OCI-LY7 (cell line): ENCODE data around the gene SOS1. TPM values are rescaled to one million over a fixed set of nuclear protein-coding genes. Genes with fewer than 3 reads are reported as not detected.
A peak's percentile ranks its signal among the peaks of the same experiment; 100 is the strongest.

ENCODE experiments used
- BruUV-seq: library from RNA; stranded (reverse); fragments of 400-500 nt; replicated peaks from 2 replicates; lab custom pipeline; 2021; lab: Mats Ljungman, UMichigan
- CTCF ChIA-PET: fragments of 300-600 bp; sonication (Branson Sonifier 250); formaldehyde crosslinking; loops from one replicate; lab custom pipeline; 2022; ENCODE audit warnings: antibody characterized with exemption; ENCODE audit not compliant: unreplicated experiment; lab: Charles Lee
- POLR2A ChIA-PET: fragments of 300-600 bp; sonication (Branson Sonifier 250); formaldehyde crosslinking; loops from one replicate; lab custom pipeline; 2022; ENCODE audit warnings: antibody characterized with exemption; lab: Charles Lee
- DNase-seq: peaks from one replicate; pipeline ENCODE4 v3.0.0-alpha.2; 2015; ENCODE audit warnings: low spot score
- H2AFZ ChIP-seq: fragments of 200-600 bp; sonication (generic), shearing (Covaris generic); 2 replicates; pipeline ENCODE4 v1.6.1; 2014; ENCODE audit warnings: mild to moderate bottlenecking, antibody characterized with exemption, low read length, moderate library complexity
- H3K27ac ChIP-seq: fragments of 200-600 bp; sonication (generic); 2 replicates; pipeline ENCODE4 v1.5.1; 2014; ENCODE audit warnings: mixed run types, low read depth, mild to moderate bottlenecking, moderate library complexity, low read length, inconsistent platforms; ENCODE audit not compliant: poor library complexity, severe bottlenecking
- H3K36me3 ChIP-seq: fragments of 200-600 bp; sonication (generic); 2 replicates; pipeline ENCODE4 v1.6.1; 2014; ENCODE audit warnings: mild to moderate bottlenecking, antibody characterized with exemption, low read length, moderate library complexity, mixed read lengths; ENCODE audit not compliant: insufficient read depth
- H3K4me1 ChIP-seq: fragments of 200-600 bp; sonication (generic); 2 replicates; pipeline ENCODE4 v1.5.1; 2014; ENCODE audit warnings: mild to moderate bottlenecking, low read length; ENCODE audit not compliant: insufficient read depth, poor library complexity, severe bottlenecking
- H3K4me2 ChIP-seq: fragments of 200-600 bp; sonication (generic); 2 replicates; pipeline ENCODE4 v1.6.1; 2014; ENCODE audit warnings: mild to moderate bottlenecking, low read length
- H3K4me3 ChIP-seq: fragments of 200-600 bp; sonication (generic); 2 replicates; pipeline ENCODE4 v1.5.1; 2014; ENCODE audit warnings: mild to moderate bottlenecking, low read depth, low read length; ENCODE audit not compliant: poor library complexity, severe bottlenecking
- H3K79me2 ChIP-seq: fragments of 200-600 bp; sonication (generic); 2 replicates; pipeline ENCODE4 v1.6.1; 2016; ENCODE audit warnings: low read depth, mild to moderate bottlenecking, low read length, moderate library complexity, mixed read lengths; ENCODE audit not compliant: insufficient read depth
- H3K9me2 ChIP-seq: fragments of 200-600 bp; sonication (generic); 2 replicates; pipeline ENCODE4 v1.6.1; 2016; ENCODE audit warnings: mild to moderate bottlenecking, low read length, mixed read lengths; ENCODE audit not compliant: insufficient read depth
- H3K9me3 ChIP-seq: fragments of 200-600 bp; sonication (generic); 2 replicates; pipeline ENCODE4 v1.6.1; 2014; ENCODE audit warnings: mild to moderate bottlenecking, mixed run types, low read length, mixed read lengths
- H4K20me1 ChIP-seq: fragments of 200-600 bp; sonication (generic); 2 replicates; pipeline ENCODE4 v1.6.1; 2014; ENCODE audit warnings: mild to moderate bottlenecking, antibody characterized with exemption, low read length, moderate library complexity, mixed read lengths; ENCODE audit not compliant: insufficient read depth
- CTCF ChIP-seq: fragments of 200-600 bp; sonication (generic); conservative IDR thresholded peaks from 2 replicates; pipeline ENCODE4 v1.5.1; 2014; ENCODE audit warnings: mild to moderate bottlenecking, antibody characterized with exemption, low read length, moderate library complexity, mixed read lengths
- EZH2phosphoT487 ChIP-seq: fragments of 200-600 bp; sonication (generic); IDR thresholded peaks from 2 replicates; pipeline ENCODE4 v1.6.1; 2018; ENCODE audit warnings: low read depth, borderline replicate concordance, mild to moderate bottlenecking, mixed run types, antibody characterized with exemption, low read length, moderate library complexity, mixed read lengths
- intact Hi-C: fragments of 100-400 bp; cut with micrococcal nuclease; formaldehyde crosslinking; loops from one replicate; pipeline ENCODE4 v1.10.0; 2022; ENCODE audit not compliant: unreplicated experiment
- total RNA-seq, 2 experiments: library from RNA; depleted of rRNA in 1 of 2; stranded (reverse); fragments of >200 nt in 1 of 2; shearing (Covaris generic) in 1 of 2; gene quantifications; 2 replicates each; pipeline ENCODE4 v1.2.3, GENCODE V29; 2014 to 2022

Gene SOS1
- total RNA-seq, 2 experiments from 2014 or later = 21.3 to 40.0 TPM

DNA sequence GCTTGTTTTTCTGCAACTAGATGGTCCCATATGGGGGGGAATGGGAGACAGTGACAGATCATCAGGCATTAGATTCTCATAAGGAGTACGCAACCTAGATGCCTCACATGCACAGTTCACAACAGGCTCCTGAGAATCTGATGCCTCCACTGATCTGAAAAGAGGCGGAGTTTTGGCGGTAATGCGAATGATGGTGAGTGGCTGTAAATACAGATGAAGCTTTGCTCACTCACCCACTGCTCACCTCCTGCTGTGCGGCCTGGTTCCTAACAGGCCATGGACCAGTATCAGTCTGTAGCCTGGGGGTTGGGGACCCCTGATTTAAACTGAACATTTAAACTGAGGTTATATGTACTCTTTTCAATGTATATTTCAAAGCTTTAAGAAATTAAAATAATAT is 40.7 kb downstream of the SOS1 start:
- Histone ChIP-seq H3K9me3 (no peaks in the 10 kb centered on the region), H3K36me3 (peaks cover 4% of the 10 kb centered on the region; the same call in 1 of the 2 replicates), H3K79me2 (peaks cover 75% of the 10 kb centered on the region), H3K27ac (no peak overlapping the region), H3K4me3 (no peak overlapping the region), H2AFZ (no peak overlapping the region), H3K4me2 (no peak overlapping the region), H3K4me1 (peaks cover 4% of the 10 kb centered on the region), H4K20me1 (0 out of 2 replicates have a peak, but pooled peaks cover 3% of the 10 kb centered on the region), H3K9me2 (no peaks in the 10 kb centered on the region)
- no peak for TF ChIP-seq CTCF
- no peak for TF ChIP-seq EZH2phosphoT487
- DNase-seq = no peak
- CTCF ChIA-PET = no interaction called here
- intact Hi-C loops = no loop called here
- BruUV-seq = no TSS peak
- POLR2A ChIA-PET = interaction anchor here (0.6 to 1.5 kb wide), 2 partner anchors 16 to 44 kb away, joined by 3 to 4 read pairs; no protein-coding TSS in a partner anchor

GRCh38 chr2:39069890-39070465 is 50.9 kb downstream of the SOS1 start:
- intact Hi-C loops = no loop called here
- no TSS peak for BruUV-seq
- Histone ChIP-seq H3K4me3 (no peak overlapping the region), H3K4me2 (no peak overlapping the region), H3K4me1 (no peaks in the 10 kb centered on the region), H3K36me3 (peaks cover 30% of the 10 kb centered on the region), H4K20me1 (peaks cover 10% of the 10 kb centered on the region; the same call in 1 of the 2 replicates), H3K9me2 (no peaks in the 10 kb centered on the region), H3K9me3 (no peaks in the 10 kb centered on the region), H3K27ac (no peak overlapping the region), H3K79me2 (peaks cover 17% of the 10 kb centered on the region), H2AFZ (no peak overlapping the region)
- CTCF ChIA-PET = no interaction called here
- POLR2A ChIA-PET = no interaction called here
- TF ChIP-seq EZH2phosphoT487 (no peak), CTCF (no peak)
- DNase-seq = no peak

DNA sequence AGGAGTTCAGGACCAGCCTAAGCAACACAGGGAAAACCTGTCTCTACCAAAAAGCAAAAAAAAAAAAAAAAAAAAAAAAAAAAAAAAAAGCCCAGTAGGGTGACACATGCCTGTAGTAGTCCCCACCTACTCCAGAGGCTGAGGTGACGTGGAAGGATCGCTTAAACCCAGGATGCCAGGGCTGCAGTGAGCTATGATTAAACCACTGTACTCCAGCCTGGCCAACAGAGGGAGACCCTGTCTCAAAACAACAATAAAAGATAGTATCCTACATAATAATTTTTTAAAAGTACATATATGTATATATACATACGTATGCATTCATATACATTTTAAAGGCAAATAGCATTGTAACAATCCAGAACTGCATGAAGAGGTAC is 51.7 kb downstream of the SOS1 start:
- Histone ChIP-seq H3K4me1 (no peaks in the 10 kb centered on the region), H3K27ac (no peak overlapping the region), H3K9me2 (no peaks in the 10 kb centered on the region), H3K9me3 (no peaks in the 10 kb centered on the region), H3K4me2 (no peak overlapping the region), H3K4me3 (no peak overlapping the region), H3K36me3 (peaks cover 29% of the 10 kb centered on the region; the same call in 1 of the 2 replicates), H2AFZ (no peak overlapping the region), H3K79me2 (peaks cover 17% of the 10 kb centered on the region), H4K20me1 (peaks cover 10% of the 10 kb centered on the region; the same call in 1 of the 2 replicates)
- POLR2A ChIA-PET = interaction anchor here (0.7 kb wide), 2 partner anchors 21 to 29 kb away, joined by 4 to 6 read pairs; no protein-coding TSS in a partner anchor
- CTCF ChIA-PET = no interaction called here
- DNase-seq = no peak
- TF ChIP-seq EZH2phosphoT487 (no peak), CTCF (0 out of 2 replicates have a peak, but pooled peaks have one; percentile 27)
- intact Hi-C loops = no loop called here
- no TSS peak for BruUV-seq
